HG03108 (cell line): ENCODE data around the gene GLIPR1.
"Not testable (repeated sequence)": the region's sequence is repeated elsewhere in the genome, so short reads cannot be mapped to it uniquely, and the experiment has no call there.

ENCODE experiments used
- ATAC-seq: cut with Tn5 transposase; IDR thresholded peaks from one replicate; pipeline ENCODE4 v1.9.1; 2021; ENCODE audit warnings: moderate library complexity; ENCODE audit not compliant: unreplicated experiment

The GLIPR1 gene

GRCh38 chr12:75471902-75472890 is 8.4 kb upstream of the GLIPR1 start:
- ATAC-seq = no peak

- no peak for ATAC-seq
Observed at GRCh38 chr12:75474116-75474515, 6.4 kb upstream of the GLIPR1 start.

- ATAC-seq = no peak
Observed at GRCh38 chr12:75476071-75476470, 4.5 kb upstream of the GLIPR1 start.

DNA sequence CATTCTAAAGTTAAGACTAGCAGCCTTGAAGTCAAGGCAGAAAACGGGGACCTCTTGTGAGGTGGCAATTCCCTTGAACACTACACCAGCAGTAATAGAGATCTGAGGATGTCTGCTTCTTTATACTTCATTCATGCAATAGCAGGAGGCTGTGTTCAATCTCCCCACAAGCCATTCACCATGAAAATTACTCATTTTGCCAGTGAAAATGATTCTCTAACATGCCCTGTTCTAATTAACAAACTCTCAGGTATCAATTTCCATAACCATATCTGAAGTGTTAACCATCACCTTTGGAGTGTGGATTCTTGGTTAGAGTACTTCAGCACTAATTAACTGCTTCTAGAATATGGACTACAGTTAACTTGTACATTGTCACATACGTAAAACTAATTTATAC is 3.4 kb upstream of the GLIPR1 start:
- ATAC-seq = no peak

- no peak for ATAC-seq
Observed at GRCh38 chr12:75478116-75478794, 2.3 kb upstream of the GLIPR1 start.

DNA sequence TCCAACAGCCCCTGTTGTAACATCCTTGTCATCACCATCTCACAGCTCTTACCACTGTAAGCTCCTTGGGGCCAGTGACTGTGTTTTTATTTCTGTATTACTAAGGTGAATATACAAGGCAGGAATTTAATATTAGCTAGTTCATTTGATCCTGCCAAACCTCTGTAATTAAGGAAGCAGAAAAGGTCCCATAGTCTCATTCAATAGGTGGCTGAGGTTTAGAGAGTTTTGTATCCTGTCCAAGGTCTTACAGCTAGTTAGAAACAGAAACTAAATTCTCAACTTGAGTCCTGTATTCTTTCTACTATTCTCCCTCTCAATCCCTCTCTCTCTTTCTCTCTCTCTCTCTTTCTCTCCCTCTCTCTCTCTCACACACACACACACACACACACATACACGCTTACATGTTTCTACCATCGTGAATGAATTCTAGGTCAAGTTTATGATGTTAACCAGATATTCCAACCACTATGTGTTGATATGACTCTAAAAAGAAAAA is 543 bp upstream of the GLIPR1 start:
- peak; percentile 38 for ATAC-seq

DNA sequence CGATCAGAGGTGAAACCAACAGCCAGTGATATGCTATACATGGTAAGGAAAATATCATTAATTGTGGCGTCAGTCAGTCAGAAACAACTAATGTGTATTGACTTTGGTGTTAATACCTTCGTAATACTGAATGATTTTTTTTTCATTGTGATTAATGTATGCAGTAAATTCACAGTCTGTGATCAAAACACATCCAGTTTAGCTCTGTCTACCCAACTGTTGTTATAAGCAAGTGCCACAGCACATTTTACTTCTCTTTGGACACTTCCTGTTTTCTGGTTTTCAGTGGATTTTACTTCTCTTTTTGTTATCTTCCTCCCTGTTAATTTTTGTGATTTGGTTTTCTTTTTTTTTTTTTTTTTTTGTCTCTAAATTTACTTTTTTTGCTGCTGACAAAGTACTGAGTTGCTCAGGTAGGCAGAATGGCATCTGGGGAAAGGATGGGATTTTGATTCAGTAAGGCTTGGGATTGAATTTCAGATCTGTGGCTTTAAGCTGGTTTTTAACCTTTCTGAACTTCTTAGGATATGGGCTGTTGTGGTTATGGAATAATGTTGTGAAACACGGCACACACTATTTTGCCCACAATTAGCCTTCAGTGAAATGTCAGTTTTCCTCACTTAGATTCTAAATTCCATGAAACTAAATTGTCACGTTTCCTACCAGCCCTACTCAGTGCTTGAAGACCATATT is 604 bp downstream of the GLIPR1 start:
- peak; percentile 17 for ATAC-seq

GRCh38 chr12:75481774-75482173 is 1.2 kb downstream of the GLIPR1 start:
- ATAC-seq = no peak

GRCh38 chr12:75482646-75483045 is 2.1 kb downstream of the GLIPR1 start:
- no peak for ATAC-seq

- ATAC-seq = no peak
Observed at GRCh38 chr12:75483431-75483830, 2.9 kb downstream of the GLIPR1 start.

DNA sequence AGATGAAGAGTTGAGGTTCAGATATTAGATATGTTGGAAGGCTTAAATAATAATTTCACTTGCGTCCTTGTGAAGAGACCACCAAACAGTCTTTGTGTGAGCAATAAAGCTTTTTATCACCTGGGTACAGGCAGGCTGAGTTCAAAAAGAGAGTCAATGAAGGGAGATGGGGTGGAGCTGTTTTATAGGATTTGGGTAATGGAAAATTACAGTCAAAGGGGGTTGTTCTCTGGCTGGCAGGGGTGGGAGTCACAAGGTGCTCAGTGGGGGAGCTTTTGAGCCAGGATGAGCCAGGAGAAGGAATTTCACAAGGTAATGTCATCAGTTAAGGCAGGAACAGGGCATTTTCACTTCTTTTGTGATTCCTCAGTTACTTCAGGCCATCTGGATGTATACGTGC is 3.9 kb downstream of the GLIPR1 start:
- ATAC-seq = not testable (repeated sequence)

GRCh38 chr12:75487308-75487707 is 6.8 kb downstream of the GLIPR1 start:
- no peak for ATAC-seq

GRCh38 chr12:75488553-75488952 is 8.0 kb downstream of the GLIPR1 start:
- ATAC-seq = no peak

DNA sequence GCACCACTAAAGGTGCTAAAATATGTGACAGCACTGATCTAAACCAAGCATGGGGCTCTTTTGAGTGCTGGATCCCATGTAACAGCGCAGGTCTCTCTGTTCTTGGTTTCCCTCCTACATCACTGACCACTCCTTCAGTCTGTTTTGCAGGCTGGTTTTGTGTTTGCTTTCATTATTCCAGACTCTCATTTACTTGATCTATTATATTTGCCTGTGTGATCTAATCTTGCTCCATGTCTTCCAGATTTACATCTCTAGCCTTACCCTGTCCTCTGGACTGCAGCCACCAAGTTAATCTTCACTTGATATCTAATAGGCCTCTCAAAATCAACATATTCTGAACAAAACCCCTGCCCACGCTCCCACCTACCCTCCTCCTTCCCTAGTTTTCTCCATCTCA is 8.6 kb downstream of the GLIPR1 start:
- ATAC-seq = peak; percentile 1

DNA sequence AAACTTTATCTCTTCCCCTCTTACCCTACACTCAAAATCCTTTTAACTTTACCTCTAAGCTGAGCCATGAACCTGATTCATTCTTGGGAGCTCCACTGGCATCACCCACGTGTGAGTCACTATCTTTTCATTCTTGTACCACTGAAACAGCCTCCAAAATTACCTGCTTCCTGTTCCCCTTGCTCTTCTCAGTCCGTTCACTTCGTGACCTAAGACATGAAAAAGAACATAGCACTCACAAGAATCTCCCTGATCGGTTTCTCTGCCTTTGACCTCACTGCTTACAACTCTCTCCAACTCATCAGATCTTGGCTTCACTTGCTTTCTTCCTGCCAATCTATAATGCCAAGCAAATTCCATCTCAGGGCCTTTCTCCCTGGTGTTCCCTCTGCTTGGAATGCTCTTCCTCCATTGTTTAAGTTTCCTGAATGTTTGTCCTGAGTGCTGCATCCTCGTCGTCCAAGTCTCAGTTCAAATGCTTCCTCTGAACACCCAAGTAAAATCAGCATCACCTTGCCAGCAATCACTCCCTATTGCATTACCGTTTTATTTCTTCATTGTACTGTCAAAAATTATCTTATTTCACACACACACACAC is 9.2 kb downstream of the GLIPR1 start:
- peak; percentile 56 for ATAC-seq

- ATAC-seq = no peak
Observed at GRCh38 chr12:75491169-75491568, 10.6 kb downstream of the GLIPR1 start.

DNA sequence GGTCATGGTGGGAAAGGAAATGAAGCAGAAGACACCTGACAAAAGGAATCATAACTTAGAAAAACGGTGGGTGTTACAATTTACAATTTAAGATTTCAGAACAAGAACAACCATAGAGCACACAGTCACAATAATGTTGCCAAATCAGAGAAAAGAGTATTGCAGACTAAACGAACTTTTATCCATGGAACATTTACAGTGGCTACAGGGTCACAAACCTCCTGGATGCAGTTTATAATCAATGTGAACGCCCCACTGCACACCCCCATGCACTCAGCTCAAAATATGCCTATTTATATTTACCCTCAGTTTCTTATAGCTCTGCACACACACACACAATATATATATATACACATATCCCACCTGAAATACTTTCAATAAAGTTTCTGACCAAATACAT is 22.9 kb downstream of the GLIPR1 start:
- ATAC-seq = no peak

- no peak for ATAC-seq
Observed at GRCh38 chr12:75503866-75504265, 23.3 kb downstream of the GLIPR1 start.

- ATAC-seq = no peak
Observed at GRCh38 chr12:75505706-75506312, 25.3 kb downstream of the GLIPR1 start.

DNA sequence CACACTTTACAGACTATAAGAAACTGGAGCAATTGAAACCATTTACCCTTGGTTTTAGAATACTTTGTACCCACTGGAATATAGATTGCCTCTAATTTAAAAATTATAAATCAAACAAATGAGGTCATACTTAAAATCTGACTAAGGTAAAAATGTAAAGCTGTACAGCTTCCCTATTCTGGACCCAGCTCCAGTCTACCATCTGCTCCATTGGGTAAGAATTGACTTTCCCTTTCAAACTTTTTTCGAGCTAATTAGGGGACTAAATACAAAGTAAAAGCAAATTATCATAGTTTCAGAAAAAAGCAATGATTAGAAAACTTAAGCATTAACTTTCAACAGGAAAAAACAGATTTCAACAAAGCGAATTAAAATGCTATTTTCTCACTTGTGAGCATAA is 26.5 kb downstream of the GLIPR1 start:
- ATAC-seq = no peak

GRCh38 chr12:75508159-75508558 is 27.6 kb downstream of the GLIPR1 start:
- ATAC-seq = no peak
